Upper lobe of left lung (tissue), 4 donors: Measurements from ENCODE around the gene EXOC7.

Experiments used
- EP300 ChIP-seq, 4 donors: sonication (generic); formaldehyde crosslinking; IDR thresholded peaks; one replicate each; pipeline ENCODE4 v1.5.1; 2017; ENCODE audit warnings: antibody characterized with exemption in 4 of 4, control low read depth in 2 of 4
- POLR2A ChIP-seq, 4 donors: fragments of 450-650 bp; IDR thresholded peaks; one replicate each; pipeline ENCODE4 v1.5.1; 2016 to 2017; ENCODE audit warnings: antibody characterized with exemption in 4 of 4, mild to moderate bottlenecking in 2 of 4
- POLR2AphosphoS5 ChIP-seq, 2 donors: sonication (generic); formaldehyde crosslinking; IDR thresholded peaks; one replicate each; pipeline ENCODE4 v1.5.1; 2017; ENCODE audit warnings: antibody characterized with exemption in 2 of 2
- TF ChIP-seq, protein P1 (sequence below), 6 experiments: fragments of 450-650 bp in 4 of 6; fragments of 200-600 bp in 2 of 6; sonication (generic) in 2 of 6; IDR thresholded peaks; one replicate each; pipeline ENCODE4 v1.5.1; 2016 to 2019; ENCODE audit warnings: antibody characterized with exemption in 6 of 6

DNA sequence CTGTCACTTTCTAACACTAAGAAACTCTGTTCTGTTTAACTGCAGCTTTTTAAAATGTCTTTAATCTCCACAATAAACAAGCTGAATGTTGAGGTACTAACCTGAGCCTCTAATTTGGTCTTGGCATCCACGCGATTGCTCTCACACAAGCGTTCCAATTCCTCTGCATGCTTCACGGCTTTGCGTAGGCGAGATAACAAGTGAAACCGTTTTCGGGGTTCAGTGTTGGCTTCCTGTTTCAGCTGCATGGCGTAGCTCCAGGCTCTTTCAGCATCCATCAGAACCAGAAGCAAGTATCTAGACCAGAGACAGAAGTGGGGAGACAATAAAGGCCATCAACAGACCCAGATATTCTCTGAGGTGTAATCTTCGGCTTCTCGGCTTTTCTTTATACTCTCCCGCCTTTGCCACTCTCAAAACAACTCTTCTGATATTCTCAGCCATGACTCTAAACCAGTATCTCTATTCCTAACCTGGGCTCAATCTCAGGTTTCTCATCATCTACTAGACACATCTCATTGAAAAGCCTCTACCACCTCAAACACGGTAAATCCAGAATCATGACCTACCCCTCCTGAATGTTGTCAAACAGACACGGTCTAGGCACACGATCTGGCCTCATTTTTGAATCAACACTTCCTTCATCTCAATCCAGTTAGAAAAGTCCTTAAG is 39.6 kb downstream of the EXOC7 start:
- TF ChIP-seq, protein P1, sequence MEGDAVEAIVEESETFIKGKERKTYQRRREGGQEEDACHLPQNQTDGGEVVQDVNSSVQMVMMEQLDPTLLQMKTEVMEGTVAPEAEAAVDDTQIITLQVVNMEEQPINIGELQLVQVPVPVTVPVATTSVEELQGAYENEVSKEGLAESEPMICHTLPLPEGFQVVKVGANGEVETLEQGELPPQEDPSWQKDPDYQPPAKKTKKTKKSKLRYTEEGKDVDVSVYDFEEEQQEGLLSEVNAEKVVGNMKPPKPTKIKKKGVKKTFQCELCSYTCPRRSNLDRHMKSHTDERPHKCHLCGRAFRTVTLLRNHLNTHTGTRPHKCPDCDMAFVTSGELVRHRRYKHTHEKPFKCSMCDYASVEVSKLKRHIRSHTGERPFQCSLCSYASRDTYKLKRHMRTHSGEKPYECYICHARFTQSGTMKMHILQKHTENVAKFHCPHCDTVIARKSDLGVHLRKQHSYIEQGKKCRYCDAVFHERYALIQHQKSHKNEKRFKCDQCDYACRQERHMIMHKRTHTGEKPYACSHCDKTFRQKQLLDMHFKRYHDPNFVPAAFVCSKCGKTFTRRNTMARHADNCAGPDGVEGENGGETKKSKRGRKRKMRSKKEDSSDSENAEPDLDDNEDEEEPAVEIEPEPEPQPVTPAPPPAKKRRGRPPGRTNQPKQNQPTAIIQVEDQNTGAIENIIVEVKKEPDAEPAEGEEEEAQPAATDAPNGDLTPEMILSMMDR (IDR thresholded peaks at IDR 0.05): no peak
- TF ChIP-seq POLR2AphosphoS5 (IDR thresholded peaks at IDR 0.05): no peak
- no peak for TF ChIP-seq POLR2A (IDR thresholded peaks at IDR 0.05)
- no peak for TF ChIP-seq EP300 (IDR thresholded peaks at IDR 0.05)
